BE2C (cell line): ENCODE results near the gene MARCHF4.

Experiments
- DNase-seq: peaks from one replicate; pipeline ENCODE4 v3.0.0-alpha.2; 2020
- H3K27me3 ChIP-seq: fragments of 250-450 bp; sonication (Bioruptor Pico); 2 replicates; pipeline ENCODE4 v1.5.1; 2020; ENCODE audit warnings: mild to moderate bottlenecking
- H3K36me3 ChIP-seq: fragments of 250-450 bp; sonication (Bioruptor Pico); 2 replicates; pipeline ENCODE4 v1.5.1; 2020; ENCODE audit warnings: mild to moderate bottlenecking
- H3K4me1 ChIP-seq: fragments of 250-450 bp; sonication (Bioruptor Pico); 2 replicates; pipeline ENCODE4 v1.5.1; 2020
- H3K4me3 ChIP-seq: 2 replicates; pipeline ENCODE4 v1.5.1; 2011; ENCODE audit warnings: low read depth, low read length
- H3K9me3 ChIP-seq: fragments of 250-450 bp; sonication (Bioruptor Pico); 2 replicates; pipeline ENCODE4 v1.5.1; 2020
- TF ChIP-seq, protein P1 (sequence below): IDR thresholded peaks from 2 replicates; pipeline ENCODE4 v1.5.1; 2012; ENCODE audit warnings: mild to moderate bottlenecking, low read depth, low read length

MARCHF4 gene

DNA sequence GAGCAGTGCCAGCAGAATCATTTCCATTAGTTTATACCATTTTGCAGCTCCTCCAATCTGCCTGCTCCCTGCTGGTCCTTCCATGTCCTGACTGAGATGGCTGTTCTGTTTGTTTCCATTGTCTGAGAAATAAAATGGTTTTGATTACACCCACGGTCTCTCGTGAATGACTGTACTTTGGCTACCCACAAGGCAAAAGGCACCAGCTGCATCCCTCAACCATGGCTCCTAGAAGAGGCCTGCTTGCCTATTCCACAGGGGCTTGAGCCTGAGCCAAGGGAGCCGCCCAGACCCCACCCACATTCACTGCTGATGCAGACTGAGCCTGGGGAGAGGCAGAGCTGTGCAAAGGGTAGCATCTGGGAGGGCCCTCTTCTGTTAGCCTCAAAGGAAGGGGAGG is 31.2 kb downstream of the MARCHF4 start:
- peaks cover 11% of the 10 kb centered on the region for H3K4me1 ChIP-seq
- no peaks in the 10 kb centered on the region for H3K9me3 ChIP-seq
- no peak overlapping the region for H3K4me3 ChIP-seq
- no peaks in the 10 kb centered on the region for H3K36me3 ChIP-seq
- no peaks in the 10 kb centered on the region for H3K27me3 ChIP-seq
- TF ChIP-seq, protein P1, sequence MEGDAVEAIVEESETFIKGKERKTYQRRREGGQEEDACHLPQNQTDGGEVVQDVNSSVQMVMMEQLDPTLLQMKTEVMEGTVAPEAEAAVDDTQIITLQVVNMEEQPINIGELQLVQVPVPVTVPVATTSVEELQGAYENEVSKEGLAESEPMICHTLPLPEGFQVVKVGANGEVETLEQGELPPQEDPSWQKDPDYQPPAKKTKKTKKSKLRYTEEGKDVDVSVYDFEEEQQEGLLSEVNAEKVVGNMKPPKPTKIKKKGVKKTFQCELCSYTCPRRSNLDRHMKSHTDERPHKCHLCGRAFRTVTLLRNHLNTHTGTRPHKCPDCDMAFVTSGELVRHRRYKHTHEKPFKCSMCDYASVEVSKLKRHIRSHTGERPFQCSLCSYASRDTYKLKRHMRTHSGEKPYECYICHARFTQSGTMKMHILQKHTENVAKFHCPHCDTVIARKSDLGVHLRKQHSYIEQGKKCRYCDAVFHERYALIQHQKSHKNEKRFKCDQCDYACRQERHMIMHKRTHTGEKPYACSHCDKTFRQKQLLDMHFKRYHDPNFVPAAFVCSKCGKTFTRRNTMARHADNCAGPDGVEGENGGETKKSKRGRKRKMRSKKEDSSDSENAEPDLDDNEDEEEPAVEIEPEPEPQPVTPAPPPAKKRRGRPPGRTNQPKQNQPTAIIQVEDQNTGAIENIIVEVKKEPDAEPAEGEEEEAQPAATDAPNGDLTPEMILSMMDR, result no peak
- peak; percentile 51 for DNase-seq

DNA sequence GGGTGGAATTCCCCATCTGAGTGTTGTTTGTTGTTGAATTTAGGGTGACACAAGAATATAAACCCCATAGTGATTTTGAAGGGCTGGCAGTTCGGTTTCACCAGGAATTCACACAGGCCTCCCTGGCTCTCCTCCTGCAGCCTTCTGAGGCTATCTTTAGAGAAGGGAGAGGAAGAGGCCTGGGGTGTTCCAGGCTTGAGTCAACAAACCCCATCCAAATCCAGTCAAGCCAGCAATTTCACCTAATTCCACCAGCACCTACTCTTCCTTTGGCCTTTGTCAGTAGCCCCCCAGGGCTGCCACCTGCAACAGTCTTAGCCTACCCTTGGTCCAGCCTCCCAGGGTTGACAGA is 32.0 kb downstream of the MARCHF4 start:
- Histone ChIP-seq H3K36me3 (no peaks in the 10 kb centered on the region), H3K4me3 (no peak overlapping the region), H3K9me3 (no peaks in the 10 kb centered on the region), H3K27me3 (no peaks in the 10 kb centered on the region), H3K4me1 (peaks cover 6% of the 10 kb centered on the region)
- no peak for DNase-seq
- TF ChIP-seq, protein P1, result no peak

DNA sequence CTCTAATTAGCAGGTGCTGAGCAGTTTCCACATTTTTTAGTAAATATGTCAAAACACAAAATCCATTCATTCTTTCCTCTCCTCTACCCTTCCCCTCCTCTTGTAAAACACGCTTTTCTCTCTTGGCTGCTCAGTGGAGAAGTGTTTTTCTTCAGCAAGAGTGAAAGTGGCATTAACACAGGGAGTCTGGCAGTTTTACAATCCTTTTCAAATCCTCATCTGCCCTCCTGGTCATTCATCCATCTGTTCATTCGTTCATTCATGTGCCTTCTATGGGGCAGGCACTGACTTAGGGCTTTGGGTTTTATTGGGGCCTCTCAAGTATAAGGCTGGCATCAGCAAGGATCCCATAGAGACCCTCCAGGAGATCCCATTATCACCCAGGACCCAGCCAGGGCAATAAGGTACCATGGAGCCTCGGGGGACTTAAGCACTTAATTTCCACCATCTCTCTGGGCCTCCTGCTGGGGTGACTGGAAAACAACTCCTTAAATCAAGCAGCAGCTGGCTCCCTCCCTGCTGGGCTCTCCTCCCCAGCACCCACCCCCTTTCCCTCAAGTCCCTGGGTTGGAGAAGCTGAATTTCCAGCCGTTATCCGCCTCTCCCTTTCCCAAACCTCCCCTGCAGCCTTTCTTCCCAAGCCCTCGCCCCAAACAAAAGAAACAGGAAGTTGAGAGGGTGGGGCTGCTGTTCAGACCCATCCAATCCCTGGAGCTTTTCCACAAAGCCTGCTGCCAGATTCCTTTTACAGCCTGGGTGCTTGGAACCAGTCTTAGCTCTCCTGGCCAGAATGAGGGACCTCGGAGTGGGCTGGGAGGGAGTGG is 32.6 kb downstream of the MARCHF4 start:
- Histone ChIP-seq H3K9me3 (no peaks in the 10 kb centered on the region), H3K4me1 (peaks cover 6% of the 10 kb centered on the region), H3K36me3 (no peaks in the 10 kb centered on the region), H3K27me3 (no peaks in the 10 kb centered on the region), H3K4me3 (no peak overlapping the region)
- TF ChIP-seq, protein P1, result peak; percentile 32
- peak; percentile 38 for DNase-seq

DNA sequence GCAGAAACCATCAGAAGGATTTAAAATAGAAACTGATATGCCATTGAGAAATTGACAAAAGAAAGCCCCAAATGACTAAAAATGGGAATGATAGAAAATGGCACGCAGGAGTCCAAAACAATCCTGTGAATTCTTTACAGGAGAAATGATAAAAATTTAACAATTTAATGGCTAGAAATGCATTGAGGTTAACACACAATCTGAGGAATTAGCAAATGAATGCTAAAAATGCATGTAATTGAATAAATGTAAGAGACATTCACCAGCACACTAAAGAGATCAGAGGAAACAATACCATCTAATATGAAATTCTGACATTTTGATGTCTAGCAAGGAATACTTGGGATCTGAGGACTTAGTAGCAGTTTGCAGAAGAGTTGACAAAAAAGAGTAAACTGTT is 37.0 kb downstream of the MARCHF4 start:
- DNase-seq, result no peak

GRCh38 chr2:216328347-216328746 is 43.9 kb downstream of the MARCHF4 start:
- no peaks in the 10 kb centered on the region for H3K9me3 ChIP-seq
- H3K4me3 ChIP-seq, result no peak overlapping the region
- no peak for DNase-seq

More for the DNA sequence above, 37.0 kb downstream of the MARCHF4 start:
- TF ChIP-seq, protein P1, result no peak
- Histone ChIP-seq H3K4me1 (peaks cover 6% of the 10 kb centered on the region), H3K36me3 (no peaks in the 10 kb centered on the region), H3K9me3 (no peaks in the 10 kb centered on the region), H3K27me3 (no peaks in the 10 kb centered on the region), H3K4me3 (no peak overlapping the region)

GRCh38 chr2:216327447-216327935 is 44.8 kb downstream of the MARCHF4 start:
- TF ChIP-seq, protein P1, result 0 out of 2 replicates have a peak, but pooled peaks have one; percentile 2
- no peak overlapping the region for H3K4me3 ChIP-seq
- DNase-seq, result no peak
- no peaks in the 10 kb centered on the region for H3K36me3 ChIP-seq
- no peaks in the 10 kb centered on the region for H3K4me1 ChIP-seq
- H3K27me3 ChIP-seq, result no peaks in the 10 kb centered on the region
- no peaks in the 10 kb centered on the region for H3K9me3 ChIP-seq

More at GRCh38 chr2:216328347-216328746, 43.9 kb downstream of the MARCHF4 start:
- TF ChIP-seq, protein P1, result peak; percentile 33
- no peaks in the 10 kb centered on the region for H3K36me3 ChIP-seq
- no peaks in the 10 kb centered on the region for H3K4me1 ChIP-seq
- H3K27me3 ChIP-seq, result no peaks in the 10 kb centered on the region
